Measurements from ENCODE around the gene TMUB2. TPM values are rescaled to one million over a fixed set of nuclear protein-coding genes. Genes with fewer than 3 reads are reported as not detected.
A peak's percentile ranks its signal among the peaks of the same experiment; 100 is the strongest.

The TMUB2 gene
- polyA plus RNA-seq, 1 of the 3 experiments (the other 2 are of a cell fraction): 49.5 TPM

DNA sequence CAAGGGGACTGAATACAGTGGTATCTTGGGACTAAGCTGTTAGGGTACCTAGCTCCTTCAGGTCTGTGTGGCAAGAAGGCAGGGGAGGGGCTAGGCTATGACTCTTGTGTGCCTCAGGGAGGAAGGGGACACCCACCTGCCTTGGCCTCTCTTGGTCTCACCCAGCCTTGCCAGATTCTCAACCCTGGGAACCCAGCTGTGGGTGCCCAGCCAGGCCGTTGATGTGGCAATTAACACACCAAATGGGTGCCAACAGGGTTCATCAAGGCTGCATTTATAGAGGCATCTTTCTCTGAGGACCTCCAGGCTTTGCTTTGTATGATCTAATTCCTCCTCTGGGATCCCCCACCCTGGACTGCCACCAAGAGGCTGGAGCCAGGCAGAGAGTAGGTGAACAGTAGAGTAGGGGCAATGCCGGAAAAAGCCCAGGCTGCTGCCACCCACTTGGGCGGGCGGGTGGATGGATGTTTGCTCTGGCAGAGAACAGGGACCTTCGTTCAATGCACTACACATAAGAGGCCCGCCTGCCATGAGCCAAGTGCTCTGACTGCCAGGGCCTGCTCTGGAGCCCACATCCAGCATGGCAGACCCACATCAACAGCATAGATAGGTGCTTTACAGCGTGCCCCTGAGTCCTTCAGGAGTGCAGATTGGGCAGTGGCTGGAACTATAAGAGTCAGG, 19.5 kb upstream of the TMUB2 start:
- no peaks in the 10 kb centered on the region for H3K9me2 ChIP-seq
- no peaks in the 10 kb centered on the region for H3K36me3 ChIP-seq (replicated peaks in 1 of 2; ENCODE audit: control insufficient read depth in 1 of 2, insufficient read depth in 2 of 2, low read length in 1 of 2)
- no peak overlapping the region for H3K9ac ChIP-seq
- no peaks in the 10 kb centered on the region for H3K9me3 ChIP-seq
- no peaks in the 10 kb centered on the region for H4K20me1 ChIP-seq (ENCODE audit: insufficient read depth)
- H3K79me2 ChIP-seq (ENCODE audit: insufficient read depth): no peaks in the 10 kb centered on the region
- H2AFZ ChIP-seq (ENCODE audit: low read depth): no peak overlapping the region
- TF ChIP-seq FOXM1 (IDR thresholded peaks at IDR 0.05; ENCODE audit: low read depth) (no peak), EZH2phosphoT487 (IDR thresholded peaks at IDR 0.05; ENCODE audit: borderline replicate concordance, low read depth) (no peak), RCOR1 (IDR thresholded peaks at IDR 0.05; ENCODE audit: low read length) (no peak)
- peaks cover 7 to 11% of the 10 kb centered on the region in 2 experiments; a peak in 1 of 4 replicates for H3K4me1 ChIP-seq (ENCODE audit: control insufficient read depth in 1 of 2, insufficient read depth in 2 of 2, low read depth in 1 of 2, low read length in 1 of 2)
- ChIA-PET CTCF (interaction anchor here (0.8 to 2.9 kb wide), 9 partner anchors 8 to 259 kb away, joined by 3 to 31 read pairs (median 5); partner anchors contain the start of genes HROB and TMUB2), POLR2A (interaction anchor here (1.4 to 1.9 kb wide), 2 partner anchors 25 to 84 kb away, joined by 4 to 6 read pairs; no protein-coding TSS in a partner anchor)
- no peak overlapping the region for H3K4me2 ChIP-seq
- 91% methylated on average over 5 of the region's 7 CpGs for WGBS (ENCODE audit: low lambda C conversion rate)
- H3F3A ChIP-seq (replicated peaks; ENCODE audit: insufficient read depth): peaks cover 5% of the 10 kb centered on the region
- no peak for DNase-seq
- H3K27ac ChIP-seq (ENCODE audit: low read depth in 2 of 2, low read length in 1 of 2): no peak overlapping the region
- H3K4me3 ChIP-seq (ENCODE audit: low read depth in 2 of 2, low read length in 1 of 2): no peak overlapping the region
- no peaks in the 10 kb centered on the region for H3K27me3 ChIP-seq (ENCODE audit: insufficient read depth)

DNA sequence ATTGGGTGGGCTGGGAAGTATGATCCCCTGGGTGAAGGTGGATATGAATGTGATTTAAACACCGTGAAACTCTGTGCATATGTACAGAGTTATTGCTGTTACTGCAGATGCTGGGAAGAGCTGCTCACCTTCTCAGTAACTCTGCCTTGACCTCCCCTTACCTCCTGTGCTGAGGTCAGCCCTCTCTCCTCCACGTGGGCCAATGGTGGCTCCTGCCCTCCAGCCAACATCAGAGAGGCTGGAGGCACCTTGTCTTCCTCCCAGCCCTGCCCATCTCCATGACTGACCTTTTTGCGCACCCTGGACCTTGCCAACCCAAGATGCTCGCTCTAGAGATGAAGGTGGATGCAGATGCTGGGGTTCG, 16.7 kb upstream of the TMUB2 start:
- DNase-seq: no peak
- no peaks in the 10 kb centered on the region for H3K27me3 ChIP-seq (ENCODE audit: insufficient read depth)
- H3K9me3 ChIP-seq: no peaks in the 10 kb centered on the region
- H3K79me2 ChIP-seq (ENCODE audit: insufficient read depth): no peaks in the 10 kb centered on the region
- H3F3A ChIP-seq (replicated peaks; ENCODE audit: insufficient read depth): peaks cover 7% of the 10 kb centered on the region
- H3K9me2 ChIP-seq: no peaks in the 10 kb centered on the region
- H4K20me1 ChIP-seq (ENCODE audit: insufficient read depth): no peaks in the 10 kb centered on the region
- 67% methylated on average over 4 of the region's 5 CpGs for WGBS (ENCODE audit: low lambda C conversion rate)
- TF ChIP-seq TCF12 (IDR thresholded peaks at IDR 0.05) (no peak), MAX (IDR thresholded peaks at IDR 0.05; ENCODE audit: low read depth) (no peak), MEF2A (IDR thresholded peaks at IDR 0.05; ENCODE audit: borderline replicate concordance, low read depth) (no peak), USF2 (IDR thresholded peaks at IDR 0.05; ENCODE audit: borderline replicate concordance, low read depth, low read length) (no peak), SMC3 (IDR thresholded peaks at IDR 0.05; ENCODE audit: low read depth, low read length) (no peak), CTCF (IDR thresholded peaks at IDR 0.05) (no peak), USF1 (IDR thresholded peaks at IDR 0.05; ENCODE audit: borderline replicate concordance, low read depth) (no peak), RAD21 (IDR thresholded peaks at IDR 0.05; ENCODE audit: low read length) (no peak)
- POLR2A ChIA-PET: no interaction called here
- H3K9ac ChIP-seq: no peak overlapping the region
- H3K4me3 ChIP-seq (ENCODE audit: low read depth in 2 of 2, low read length in 1 of 2): no peak overlapping the region
- no peak overlapping the region for H2AFZ ChIP-seq (ENCODE audit: low read depth)
- no peaks in the 10 kb centered on the region for H3K36me3 ChIP-seq (replicated peaks in 1 of 2; ENCODE audit: control insufficient read depth in 1 of 2, insufficient read depth in 2 of 2, low read length in 1 of 2)
- peak overlapping the region; percentile 7; the same call in 1 of the 2 replicates for H3K4me2 ChIP-seq
- peaks cover 7 to 11% of the 10 kb centered on the region in 2 experiments; a peak in 1 of 4 replicates for H3K4me1 ChIP-seq (ENCODE audit: control insufficient read depth in 1 of 2, insufficient read depth in 2 of 2, low read depth in 1 of 2, low read length in 1 of 2)
- CTCF ChIA-PET: interaction anchor here (0.7 to 2.1 kb wide), 7 partner anchors 15 to 1049 kb away, joined by 3 to 7 read pairs (median 3); partner anchors contain the start of genes HDAC5 and TMUB2
- no peak overlapping the region for H3K27ac ChIP-seq (ENCODE audit: low read depth in 2 of 2, low read length in 1 of 2)
